ENCODE data around the gene HYI. TPM values are rescaled to one million over a fixed set of nuclear protein-coding genes. Genes with fewer than 3 reads are reported as not detected.

The HYI gene
- total RNA-seq, 1 donor from 2014 or later = 135 TPM

DNA sequence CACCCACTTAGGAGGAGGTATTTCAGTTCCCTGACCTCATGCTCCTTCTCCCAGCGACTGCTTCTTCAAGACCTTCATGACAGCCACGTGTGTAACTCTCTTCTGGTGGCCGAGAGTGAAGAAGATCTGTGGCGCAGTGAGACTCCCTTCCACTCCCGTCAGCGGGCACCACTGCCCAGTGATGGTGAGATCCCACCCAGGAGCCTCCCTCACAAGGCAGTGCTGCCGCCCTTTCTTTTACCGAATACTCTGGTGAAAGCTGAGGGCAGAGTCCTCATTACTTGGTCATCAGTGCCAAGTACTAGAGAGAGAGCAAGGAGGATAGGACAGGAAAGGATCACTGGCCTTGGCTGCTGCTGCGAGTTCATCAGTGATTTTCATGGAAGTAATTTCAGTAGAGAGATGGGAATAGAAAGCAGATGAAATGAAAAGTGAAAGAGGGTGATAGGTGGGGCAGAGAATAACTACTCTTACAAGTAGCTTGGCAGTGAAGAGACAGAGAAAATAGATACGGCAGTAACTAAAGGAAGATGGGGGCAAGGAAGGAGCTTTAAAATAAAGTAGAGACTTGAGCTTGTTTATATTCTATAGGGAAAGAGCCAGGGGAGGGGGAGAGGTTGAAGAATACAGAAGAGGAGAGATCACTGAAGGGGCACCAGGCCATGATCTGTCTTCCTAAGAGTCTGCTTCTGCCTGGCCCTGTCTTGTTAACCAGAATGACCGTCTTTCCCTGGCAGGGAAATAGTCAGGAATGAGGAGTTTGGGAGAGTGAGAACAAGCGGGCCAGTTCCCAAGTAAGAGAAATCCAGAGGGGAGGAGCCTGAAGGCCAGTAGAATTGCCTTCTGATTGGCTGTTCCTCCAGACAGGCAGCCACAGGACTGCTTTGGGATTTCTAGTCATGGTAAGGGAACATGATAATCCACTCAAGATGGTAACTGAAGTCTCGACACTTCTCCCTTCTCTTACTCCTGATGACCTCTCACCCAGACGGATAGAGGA is 18.3 kb downstream of the HYI start:
- TF ChIP-seq, protein P1, sequence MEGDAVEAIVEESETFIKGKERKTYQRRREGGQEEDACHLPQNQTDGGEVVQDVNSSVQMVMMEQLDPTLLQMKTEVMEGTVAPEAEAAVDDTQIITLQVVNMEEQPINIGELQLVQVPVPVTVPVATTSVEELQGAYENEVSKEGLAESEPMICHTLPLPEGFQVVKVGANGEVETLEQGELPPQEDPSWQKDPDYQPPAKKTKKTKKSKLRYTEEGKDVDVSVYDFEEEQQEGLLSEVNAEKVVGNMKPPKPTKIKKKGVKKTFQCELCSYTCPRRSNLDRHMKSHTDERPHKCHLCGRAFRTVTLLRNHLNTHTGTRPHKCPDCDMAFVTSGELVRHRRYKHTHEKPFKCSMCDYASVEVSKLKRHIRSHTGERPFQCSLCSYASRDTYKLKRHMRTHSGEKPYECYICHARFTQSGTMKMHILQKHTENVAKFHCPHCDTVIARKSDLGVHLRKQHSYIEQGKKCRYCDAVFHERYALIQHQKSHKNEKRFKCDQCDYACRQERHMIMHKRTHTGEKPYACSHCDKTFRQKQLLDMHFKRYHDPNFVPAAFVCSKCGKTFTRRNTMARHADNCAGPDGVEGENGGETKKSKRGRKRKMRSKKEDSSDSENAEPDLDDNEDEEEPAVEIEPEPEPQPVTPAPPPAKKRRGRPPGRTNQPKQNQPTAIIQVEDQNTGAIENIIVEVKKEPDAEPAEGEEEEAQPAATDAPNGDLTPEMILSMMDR (conservative IDR thresholded peaks at IDR 0.05; ENCODE audit: low read depth, low read length) = no peak
- DNase-seq (ENCODE audit: low read depth) = no peak
- H3K4me3 ChIP-seq (ENCODE audit: low read depth, low read length) = no peak overlapping the region

DNA sequence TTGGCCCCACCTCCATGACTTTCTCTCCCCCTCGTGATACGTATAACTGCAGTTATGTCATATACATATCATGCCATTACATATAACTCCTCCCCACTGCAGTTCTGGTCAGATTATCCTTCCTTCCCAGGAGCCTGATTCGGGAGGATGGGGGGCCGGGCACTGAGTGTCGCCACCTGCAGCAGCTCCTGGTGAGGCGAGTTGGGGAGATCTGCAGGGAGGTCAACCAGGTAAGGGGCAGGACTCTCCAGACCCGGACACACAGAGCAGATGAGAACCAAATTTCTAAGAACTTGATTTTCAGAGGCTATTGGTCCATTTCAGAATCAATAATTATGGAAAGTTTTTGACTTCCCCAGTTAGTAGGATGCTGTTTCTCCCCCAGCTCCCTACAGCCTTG is 19.5 kb downstream of the HYI start:
- no peak overlapping the region for H3K4me3 ChIP-seq (ENCODE audit: low read depth, low read length)
- TF ChIP-seq, protein P1 (conservative IDR thresholded peaks at IDR 0.05; ENCODE audit: low read depth, low read length) = no peak
- DNase-seq (ENCODE audit: low read depth) = no peak

DNA sequence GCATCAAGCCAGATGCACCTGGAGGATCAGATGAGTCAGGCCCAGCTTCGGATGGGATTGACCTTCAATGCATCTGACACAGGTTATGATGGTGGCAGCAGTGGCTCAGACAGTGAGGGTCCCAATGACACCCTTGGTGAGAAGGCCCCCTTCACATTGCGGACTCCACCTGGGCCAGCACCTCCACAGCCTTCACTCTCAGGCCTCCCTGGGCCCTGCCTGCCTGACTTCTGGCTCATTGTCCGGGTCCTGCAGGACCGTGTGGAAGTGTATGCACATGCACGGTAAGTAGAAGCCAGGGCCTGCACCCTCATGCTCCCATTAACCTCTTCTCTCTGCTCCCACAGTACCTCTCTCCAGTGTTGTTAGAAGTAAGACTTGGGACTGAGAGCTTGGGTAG is 20.8 kb downstream of the HYI start:
- DNase-seq (ENCODE audit: low read depth) = no peak
- H3K4me3 ChIP-seq (ENCODE audit: low read depth, low read length) = no peak overlapping the region
- TF ChIP-seq, protein P1 (conservative IDR thresholded peaks at IDR 0.05; ENCODE audit: low read depth, low read length) = no peak

DNA sequence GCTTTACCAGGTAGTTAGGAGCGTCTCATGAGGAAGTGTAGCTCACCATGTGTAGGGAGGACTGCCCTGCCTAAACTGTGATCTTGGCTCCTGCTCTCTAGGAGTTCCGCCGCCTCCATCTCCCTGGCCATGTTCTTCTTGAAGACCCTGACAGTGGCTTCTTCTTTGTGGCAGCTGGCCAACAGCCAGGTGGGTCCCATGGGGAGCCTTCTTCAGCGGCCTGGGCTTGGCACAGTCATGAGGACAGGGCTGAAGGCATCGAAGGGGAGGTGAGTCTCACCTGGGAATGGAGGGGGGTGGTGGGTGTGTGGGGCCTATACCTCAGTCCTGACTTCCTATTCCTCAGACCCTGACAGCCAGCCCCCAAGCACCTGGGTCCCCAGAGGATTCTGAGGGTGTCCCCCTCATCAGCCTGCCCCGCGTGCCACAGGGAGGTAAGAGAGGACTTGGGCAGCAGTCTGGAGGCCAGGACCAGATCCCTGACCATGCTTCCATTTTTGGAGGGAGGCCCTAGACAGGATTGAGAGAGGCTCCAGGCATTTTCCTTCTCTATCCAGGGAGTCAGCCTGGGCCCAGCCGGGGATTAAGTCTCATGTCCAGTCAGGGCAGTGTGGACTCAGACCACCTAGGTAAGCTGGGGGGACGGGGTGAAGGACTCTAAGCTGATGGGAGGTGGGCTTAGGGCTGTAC is 21.4 kb downstream of the HYI start:
- DNase-seq (ENCODE audit: low read depth) = no peak
- no peak overlapping the region for H3K4me3 ChIP-seq (ENCODE audit: low read depth, low read length)
- TF ChIP-seq, protein P1 (conservative IDR thresholded peaks at IDR 0.05; ENCODE audit: low read depth, low read length) = no peak

DNA sequence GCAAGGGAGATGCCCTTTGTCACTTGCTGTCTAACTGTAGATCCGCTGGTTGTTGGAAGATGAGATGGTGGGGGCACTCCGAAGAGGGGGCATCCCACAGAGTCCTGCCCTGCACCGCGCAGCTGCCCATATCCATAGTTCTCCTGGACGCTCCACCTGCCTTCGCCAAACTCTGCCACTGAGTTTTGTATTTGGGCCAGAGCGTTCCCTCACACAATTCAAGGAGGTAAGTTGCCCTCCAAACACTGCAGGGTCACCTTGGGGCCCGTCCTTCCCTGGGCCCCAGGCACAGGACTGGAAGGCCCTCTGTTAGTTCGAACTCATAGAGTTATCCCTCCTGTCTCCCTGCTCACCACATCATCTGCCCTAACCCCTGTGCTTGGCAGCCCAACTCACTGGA is 22.1 kb downstream of the HYI start:
- no peak for DNase-seq (ENCODE audit: low read depth)
- TF ChIP-seq, protein P1 (conservative IDR thresholded peaks at IDR 0.05; ENCODE audit: low read depth, low read length) = no peak
- no peak overlapping the region for H3K4me3 ChIP-seq (ENCODE audit: low read depth, low read length)

DNA sequence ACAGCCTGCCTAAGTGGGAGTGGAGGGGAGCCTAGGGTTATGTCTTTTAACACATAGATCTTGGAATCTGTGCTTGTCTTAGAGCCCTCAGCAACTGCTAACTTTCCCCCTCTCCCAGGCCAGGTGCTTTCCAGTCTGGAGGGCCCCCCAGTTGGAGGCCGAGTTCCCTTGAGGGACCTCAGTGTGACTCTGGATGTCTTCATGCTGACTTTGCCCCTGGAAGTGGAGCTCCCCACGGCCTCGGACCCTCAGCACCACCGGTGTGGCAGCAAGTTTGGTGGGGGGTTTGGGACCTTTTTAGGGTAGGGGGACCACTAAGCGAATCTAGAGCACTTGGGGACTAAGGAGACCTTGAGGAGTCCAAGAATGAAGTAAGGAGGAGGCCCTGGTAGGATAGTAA is 22.9 kb downstream of the HYI start:
- TF ChIP-seq, protein P1 (conservative IDR thresholded peaks at IDR 0.05; ENCODE audit: low read depth, low read length) = no peak
- no peak overlapping the region for H3K4me3 ChIP-seq (ENCODE audit: low read depth, low read length)
- DNase-seq (ENCODE audit: low read depth) = no peak

All from epithelial cell of proximal tubule (primary cell).